H4 (cell line): ENCODE data around the gene TFDP2. TPM values are rescaled to one million over a fixed set of nuclear protein-coding genes. Genes with fewer than 3 reads are reported as not detected.
"Not testable (repeated sequence)": the region's sequence is repeated elsewhere in the genome, so short reads cannot be mapped to it uniquely, and the experiment has no call there.

Experiments used
- DNase-seq: peaks from one replicate; pipeline ENCODE4 v3.0.0-alpha.2; 2015; ENCODE audit warnings: low spot score
- total RNA-seq: library from RNA; depleted of rRNA; stranded (reverse); fragments of >200 nt; shearing (Covaris generic); gene quantifications from 2 replicates; pipeline ENCODE4 v1.2.3, GENCODE V29; 2014

Gene TFDP2
- total RNA-seq, 1 experiment from 2014 or later = 66.5 TPM

DNA sequence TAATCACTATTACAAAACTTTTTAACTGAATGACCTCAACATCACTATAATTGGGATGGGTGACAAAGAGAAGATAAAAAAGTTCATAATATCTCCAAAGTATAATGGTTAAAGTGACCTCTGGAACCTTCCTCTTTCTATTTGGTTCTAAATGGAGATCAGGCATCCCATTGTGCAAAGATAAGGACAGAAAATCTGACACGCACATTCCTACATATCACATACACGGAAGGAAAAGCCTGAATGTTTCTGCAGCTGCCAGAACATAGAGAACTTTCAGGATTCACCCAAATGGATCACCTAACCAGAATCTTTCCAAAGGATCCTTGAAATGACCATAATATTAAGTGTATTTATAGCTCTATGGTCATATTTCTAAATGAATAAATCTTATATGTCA is 128.2 kb downstream of the TFDP2 start:
- DNase-seq = no peak

DNA sequence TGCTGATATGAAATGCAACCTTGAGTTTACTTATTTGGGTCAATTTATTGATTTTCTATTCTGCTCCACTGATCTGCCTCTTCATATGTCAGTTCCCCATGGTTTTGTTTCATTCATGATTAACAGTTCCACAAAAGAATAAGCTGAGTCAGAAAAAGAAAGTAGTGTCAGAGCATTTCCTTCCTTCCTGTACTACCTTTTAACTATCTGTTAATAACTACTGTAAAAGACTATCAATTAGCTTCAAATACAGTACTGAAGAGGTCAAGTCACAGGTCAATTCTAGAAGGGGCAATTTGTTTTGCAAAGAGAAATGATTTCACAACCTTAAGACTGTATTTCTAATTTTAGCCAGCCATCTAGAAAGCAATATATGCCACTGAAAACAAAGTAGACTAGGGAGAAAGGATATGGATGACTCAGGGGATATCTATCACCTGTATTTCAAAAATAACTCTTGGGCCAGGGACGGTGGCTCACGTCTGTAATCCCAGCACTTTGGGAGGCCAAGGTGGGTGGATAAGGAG is 129.5 kb downstream of the TFDP2 start:
- DNase-seq = no peak

DNA sequence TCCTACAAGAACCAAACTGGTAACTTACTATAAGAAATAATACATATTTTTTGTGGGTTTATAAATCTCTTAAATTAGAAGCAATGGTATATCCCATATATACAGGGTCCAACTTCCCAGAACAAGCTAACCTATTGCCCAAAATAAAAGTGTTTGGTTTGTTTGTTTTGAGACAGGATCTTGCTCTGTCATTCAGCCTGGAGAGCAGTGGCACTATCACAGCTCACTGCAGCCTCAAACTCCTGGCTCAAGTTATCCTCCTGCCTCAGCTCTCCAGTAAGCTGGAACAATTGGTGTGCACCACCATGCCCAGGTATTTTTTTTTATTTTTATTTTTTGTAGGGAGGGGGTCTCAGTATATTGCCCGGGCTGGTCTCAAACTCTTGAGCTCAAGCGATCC is 135.4 kb downstream of the TFDP2 start:
- DNase-seq = no peak

DNA sequence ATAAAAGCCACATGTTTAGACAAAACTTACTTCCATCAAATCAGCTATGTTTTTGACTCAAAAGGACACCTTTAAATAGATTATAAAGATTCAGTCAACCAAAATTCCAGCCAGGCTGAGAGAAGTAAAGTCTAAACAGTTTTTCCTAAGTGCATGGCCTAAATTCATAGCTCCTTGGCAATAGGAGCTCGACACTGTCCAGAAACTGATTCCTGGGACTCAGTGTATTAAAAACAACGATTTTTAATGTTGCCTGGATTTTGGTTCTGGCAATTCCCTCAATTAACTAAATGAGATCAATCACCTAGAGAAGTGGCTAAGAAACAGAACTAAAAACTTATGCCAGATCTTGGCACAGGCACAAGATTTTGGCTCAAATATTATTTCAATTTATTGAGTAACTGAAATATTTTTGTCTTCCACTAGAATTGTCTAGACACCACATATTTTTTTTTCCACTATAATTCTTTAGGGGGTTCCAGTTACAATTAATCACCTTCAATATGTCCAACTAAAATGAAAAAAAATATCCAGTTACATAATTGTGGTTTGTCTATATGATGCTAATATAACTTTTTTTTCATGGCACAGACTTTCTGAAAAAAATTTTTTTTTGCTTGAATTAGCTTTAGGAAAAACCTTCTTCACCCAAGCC is 135.9 kb downstream of the TFDP2 start:
- no peak for DNase-seq

DNA sequence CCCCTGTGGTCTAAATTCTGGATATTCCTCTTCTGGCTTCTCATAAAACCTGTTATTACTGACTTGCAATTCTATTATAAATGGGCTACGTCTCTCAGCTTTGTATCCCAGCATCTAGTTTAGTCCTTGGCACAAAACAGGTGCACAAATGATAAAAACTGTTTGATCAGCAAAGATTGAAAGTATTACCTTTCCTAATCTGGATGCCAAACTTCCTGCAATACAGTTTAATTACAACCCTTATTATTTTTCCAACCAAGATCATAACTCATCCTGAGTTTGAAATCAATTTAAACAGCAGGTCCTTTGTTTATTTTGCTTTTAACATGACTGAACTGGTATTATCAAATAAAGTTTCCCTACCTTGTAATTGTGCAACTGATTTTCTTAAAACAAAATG is 140.3 kb downstream of the TFDP2 start:
- DNase-seq = no peak

DNA sequence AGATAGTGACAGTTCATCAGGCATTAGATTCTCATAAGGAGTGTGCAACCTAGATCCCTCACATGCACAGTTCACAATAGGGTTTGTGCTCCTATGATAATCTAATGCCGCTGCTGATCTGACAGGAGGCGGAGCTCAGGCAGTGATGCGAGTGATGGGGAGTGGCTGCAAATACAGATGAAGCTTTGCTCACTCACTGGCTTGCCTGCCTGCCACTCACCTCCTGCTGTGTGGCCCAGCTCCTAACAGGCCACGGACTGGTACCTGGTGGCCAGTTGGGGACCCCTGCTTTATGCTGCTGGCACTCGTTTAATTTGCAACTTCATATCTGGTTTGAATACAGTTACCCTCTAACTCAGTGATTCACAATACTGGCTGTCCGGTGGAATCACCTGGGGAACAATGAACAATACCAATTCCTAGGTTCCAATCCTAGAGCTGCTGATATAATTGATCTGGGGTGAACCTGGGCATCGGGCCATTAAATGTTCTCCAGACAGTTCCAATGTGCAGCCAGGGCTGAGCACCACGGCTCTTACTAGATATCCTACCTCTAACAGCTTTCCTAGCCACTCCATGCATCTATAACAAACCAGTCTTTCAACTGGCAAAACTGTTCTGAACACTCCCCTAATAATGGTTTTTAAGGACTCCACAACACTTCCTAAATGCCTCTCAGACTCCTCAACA is 141.5 kb downstream of the TFDP2 start:
- no peak for DNase-seq

DNA sequence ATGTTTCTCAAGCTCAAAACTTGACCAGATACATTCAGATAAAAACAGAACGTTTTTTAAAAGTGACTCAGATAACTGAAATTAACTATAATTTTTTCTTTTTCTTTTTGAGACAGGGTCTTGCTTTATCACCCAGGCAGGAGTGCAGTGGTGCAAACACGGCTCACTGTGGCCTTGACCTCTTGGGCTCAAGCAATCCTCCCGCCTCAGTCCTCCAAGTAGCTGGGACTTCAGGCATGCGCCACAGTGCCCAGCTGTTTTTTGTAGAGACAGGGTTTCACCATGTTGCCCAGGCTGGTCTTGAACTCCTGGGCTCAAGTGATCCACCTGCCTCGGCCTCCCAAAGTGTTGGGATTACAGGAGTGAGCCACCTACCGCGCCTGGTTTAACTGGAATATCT is 144.4 kb downstream of the TFDP2 start:
- not testable (repeated sequence) for DNase-seq

DNA sequence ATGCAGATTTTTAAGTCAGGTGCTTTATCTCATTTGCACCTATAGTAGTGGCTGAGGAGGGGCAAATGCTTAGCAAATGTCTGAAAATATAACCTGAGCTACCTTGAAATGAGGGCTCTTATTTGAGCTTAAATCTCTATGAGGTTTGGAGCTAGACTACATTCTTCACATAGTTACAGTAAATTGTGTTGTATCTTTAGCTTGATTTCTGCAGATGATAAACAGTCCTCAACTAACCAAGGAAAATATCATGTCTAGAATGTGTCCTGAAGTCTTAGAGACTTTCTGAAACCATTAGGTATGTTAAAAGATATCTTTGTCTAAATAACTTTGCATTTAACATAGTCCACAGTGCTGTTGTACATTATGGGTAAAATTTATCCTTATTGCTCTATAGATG is 145.3 kb downstream of the TFDP2 start:
- DNase-seq = no peak

DNA sequence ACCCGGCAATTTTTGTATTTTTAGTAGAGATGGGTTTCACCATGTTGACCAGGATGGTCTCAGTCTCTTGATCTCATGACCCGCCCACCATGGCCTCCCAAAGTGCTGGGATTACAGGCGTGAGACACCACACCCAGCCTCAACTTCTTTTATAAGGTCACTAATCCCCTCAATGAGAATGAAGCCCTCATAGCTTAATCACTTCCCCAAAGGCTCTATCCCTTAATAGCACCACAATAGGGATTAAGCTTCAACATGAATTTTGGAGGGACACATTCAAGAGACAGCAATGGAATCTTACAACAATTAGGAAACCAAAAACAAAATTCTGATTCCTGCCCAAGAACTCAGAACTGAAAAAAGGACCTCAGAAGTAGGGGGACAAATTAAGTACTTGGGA is 146.1 kb downstream of the TFDP2 start:
- no peak for DNase-seq

DNA sequence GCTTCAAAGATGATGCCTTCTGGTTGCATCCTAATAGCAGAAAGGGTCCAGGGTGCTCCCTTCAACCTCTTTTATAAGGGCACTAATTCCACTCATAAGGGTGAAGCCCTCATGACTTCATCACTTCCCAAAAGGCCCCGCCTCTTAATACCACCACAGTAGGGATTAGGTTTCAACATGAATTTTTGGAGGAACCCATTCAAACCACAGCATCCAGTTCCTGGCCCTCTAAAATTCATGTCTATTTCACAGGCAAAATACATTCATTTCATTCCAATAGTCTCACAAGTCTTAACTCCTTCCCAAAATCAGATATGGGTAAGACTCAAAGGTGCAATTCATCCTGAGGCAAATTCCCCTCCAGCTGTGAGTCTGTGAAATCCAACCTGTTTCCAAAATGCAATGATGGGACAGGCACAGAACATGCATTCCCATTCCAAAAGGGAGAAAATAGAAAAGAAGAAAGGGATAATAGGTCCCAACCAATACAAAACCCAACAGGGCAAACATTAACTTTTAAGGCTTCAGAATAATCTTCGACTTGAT is 148.9 kb downstream of the TFDP2 start:
- DNase-seq = no peak

DNA sequence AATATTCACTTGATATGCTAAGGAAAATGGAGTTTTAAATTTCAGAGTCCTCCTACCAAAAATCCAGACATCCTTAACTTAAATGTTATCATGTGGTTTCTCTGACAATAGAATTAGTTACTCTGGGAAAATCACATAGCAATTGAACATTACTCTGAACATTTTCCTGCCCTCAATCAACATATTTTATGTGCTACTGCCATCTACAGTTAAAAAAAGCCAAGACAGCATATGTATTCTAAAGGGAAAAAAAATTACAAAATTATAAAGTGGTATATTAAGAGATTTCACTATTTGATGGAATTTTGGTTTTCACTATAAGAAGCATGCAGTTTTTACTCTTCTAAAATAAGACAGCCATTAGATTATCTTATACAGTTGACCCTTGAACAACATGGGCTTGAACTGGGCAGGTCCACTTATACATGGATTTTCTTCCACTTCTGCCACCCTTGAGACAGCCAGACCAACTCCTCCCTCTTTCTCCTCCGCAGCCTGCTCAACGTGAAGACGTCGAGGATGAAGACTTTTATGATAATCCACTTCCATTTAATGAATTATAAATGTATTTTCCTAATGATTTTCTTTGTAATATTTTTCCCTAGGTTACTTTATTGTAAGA is 150.6 kb downstream of the TFDP2 start:
- peak; percentile 18 for DNase-seq

DNA sequence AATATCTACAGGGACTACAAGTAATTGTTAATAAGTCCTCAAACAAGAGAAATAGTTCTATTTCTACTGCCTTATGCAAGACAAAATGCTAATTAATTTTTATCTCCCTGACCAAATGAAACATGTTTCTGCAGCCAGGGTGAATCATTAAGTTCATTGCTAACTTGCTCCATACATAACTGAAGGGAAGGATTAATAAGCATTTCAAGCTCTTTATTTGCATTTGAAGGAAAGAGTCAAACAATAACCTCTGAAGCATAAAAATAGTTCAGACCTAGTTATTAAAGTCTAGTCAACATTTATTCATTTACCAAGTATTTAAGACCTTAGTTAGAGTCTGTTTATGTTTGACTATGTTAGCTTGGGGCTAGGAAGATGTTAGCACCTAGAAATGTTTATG is 152.9 kb downstream of the TFDP2 start:
- no peak for DNase-seq

DNA sequence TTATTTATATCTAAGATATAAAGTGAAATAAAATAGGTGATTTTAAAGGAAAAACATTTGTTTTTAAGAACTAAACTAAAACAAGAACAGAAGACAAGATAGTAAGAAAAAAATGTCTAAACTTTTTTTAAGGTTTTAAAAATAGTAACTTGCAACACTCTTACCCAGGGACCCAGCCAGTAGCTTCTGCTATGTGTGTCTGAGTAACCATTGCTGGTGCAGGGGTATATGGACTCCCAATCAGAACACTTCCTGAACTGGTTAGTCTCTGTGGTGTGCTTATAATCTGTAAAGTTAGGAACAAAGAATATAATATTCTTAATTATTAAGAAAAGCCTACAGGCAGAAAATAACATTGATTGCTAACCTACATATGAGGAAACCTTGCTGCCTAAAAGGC is 154.5 kb downstream of the TFDP2 start:
- DNase-seq = no peak

DNA sequence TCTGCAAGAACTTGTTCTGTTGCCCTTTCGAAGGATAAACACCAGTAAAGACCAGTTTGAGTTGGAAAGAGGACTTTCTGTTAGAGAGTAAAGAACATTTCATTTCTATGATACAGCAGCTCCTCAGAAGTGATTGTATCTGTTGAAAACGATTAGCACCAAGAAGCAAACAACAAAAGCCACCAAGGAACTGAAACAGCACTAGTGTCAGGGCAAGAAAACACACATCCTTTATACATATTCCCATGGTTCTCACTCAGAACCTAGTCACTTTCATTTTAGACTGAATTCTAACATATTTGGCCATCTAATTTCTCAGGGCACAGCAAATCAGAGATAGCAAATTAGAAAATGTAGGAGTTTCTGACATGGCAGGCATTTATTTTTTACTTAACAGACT is 156.8 kb downstream of the TFDP2 start:
- no peak for DNase-seq

DNA sequence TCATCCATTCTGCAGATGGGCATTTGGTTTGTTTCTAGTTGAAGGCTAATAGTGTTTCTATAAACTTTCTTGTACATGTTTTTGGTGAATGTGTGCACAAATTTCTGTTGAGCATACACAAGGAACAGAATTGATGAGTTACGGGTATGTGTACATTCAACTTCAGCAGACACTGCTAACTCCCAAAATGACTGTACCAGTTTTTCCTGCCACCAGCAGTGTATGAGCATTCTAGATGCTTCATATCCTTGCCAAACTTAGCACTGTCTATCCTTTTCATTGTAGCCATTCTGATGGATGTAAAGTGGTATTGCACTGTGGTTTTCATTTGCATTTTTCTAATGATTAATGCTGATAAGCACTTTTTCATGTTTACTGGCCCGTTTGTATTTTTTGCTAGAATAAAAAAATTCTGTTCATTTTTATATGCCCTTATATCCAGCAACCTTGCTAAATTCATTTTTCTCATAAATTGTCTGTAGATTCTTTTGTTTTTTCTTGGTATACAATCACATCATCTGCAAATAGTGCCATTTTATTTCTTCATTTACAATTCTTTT is 162.7 kb downstream of the TFDP2 start:
- DNase-seq = no peak

DNA sequence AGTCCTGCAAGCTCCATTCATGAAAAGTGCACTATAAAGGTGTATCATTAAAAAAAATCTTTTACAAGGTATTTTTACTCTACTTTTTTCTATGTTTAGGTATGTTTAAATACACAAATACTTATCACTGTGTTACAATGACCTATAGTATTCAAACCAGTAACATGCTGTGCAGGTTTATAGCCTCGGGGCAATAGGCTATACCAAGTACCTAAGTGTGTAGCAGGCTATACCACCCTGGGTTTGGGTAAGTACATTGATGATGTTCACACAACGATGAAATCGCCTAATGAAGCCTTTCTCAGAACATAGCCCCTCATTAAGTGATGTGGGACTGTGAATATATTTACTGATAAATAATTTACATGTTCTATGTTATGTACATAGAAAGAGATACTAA is 168.3 kb downstream of the TFDP2 start:
- no peak for DNase-seq

DNA sequence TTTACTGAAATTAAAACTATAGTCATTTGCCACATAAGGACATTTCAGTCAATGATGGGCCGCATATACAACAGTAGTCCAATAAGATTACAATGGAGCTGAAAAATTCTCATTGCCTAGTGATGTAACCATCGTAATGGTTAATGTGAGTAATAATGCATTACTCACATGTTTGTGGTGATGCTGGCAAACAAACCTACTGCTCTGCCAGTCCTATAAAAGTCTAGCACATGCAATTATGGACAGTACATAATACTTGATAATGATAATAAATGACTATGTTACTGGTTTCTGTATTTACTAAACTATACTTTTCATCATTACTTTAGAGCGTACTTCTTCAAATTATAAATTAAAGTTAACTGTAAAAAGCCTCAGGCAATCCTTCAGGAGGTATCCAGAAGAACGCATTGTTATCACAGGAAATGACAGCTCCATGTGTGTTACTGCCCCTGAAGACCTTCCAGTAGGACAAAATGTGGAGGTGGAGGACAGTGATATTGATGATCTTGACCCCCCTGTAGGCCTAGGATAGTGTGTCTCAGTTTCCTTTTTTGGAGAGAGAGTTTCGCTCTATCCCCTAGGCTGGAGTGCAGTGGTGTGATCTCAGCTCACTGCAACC is 170.2 kb downstream of the TFDP2 start:
- peak; percentile 90 for DNase-seq

DNA sequence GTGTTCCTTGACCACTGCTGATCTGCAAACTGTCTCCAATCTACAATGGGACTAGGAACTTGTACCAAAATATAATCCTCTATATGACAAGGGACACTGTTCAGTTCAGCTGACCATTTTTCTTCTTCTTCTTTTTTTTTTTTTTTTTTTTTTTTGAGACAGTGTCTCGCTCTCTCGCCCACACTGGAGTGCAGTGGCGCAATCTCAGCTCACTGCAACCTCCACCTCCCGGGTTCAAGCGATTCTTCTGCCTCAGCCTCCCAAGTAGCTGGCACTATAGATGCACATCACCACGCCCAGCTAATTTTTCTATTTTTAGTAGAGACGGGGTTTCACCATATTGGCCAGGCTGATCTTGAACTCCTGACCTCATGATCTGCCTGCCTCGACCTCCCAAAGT is 174.6 kb downstream of the TFDP2 start:
- not testable (repeated sequence) for DNase-seq

DNA sequence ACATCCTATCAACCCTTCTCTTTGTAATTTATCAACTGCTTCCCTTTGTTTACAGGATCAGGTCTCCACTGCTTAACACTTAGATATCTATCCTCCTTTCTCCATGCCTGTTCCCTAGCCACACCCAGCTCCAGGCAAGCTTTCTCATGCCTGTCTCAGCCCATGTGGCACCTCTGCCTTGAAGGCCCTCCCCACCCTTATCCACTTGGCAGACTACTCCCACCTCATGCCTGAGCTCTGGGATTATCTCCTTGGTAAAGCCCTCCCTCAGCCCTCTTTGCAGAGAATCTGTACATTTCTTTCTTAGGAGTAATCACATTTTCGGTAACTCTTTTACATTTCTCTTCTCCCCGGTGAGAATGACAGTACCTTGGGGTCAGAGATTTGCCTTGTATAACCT is 176.9 kb downstream of the TFDP2 start:
- no peak for DNase-seq

DNA sequence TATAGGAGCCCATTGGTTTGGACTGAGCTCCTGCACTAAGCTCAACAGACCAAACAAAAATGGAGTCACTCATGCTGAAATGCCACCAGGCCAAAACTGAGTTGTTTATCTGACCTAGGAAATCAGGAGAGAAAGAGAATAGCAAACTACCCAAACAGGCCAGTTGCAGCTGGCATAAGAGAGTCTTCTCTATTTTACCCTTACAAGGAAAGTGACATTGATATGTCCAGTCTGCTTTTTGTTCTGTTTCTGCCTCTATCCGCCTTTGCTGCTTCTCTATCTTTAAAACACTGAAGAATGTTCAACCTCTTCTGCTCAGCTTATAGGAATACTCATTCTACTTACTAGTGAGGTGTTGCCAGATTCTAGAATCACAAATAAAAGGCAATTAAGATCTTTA is 177.8 kb downstream of the TFDP2 start:
- no peak for DNase-seq

DNA sequence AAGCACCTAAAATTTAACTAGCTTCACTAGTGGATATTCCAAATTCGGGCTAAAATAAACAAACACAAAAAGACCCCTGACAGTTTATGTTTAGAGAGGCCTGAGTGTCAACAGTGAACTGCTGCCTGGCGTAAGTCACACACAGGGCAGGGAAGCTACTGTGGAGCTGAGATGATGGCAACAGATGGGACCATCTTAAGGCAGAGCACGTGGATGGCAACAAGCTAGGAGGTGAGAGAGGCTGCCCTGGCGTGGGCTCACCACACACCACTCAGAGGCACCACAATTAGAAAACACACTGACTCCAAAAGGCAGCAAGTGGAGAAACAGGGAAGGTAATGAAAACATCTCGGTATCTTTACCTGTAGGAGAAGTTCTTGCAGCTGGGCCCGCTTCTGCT is 179.6 kb downstream of the TFDP2 start:
- DNase-seq = no peak

DNA sequence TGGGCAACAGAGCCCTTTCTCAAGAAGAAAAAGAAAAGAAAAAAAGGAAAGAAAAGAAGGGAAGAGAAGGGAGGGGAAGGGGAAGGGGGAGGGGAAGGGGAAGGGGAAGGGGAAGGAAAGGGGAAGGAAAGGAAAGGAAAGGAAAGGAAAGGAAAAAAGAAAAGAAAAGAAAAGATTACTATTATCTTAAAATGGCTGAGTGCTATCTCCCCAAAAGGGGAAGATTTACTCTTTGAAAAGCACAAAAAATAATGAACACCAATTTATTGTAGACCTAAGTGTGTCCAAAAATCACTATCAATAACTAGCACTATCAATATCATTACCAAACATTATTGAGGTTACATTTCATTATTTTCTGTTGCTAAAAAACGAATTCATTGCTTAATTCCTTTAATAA is 183.9 kb downstream of the TFDP2 start:
- no peak for DNase-seq
